ENCODE data around the gene ITGA3.

- TF ChIP-seq, protein P1, sequence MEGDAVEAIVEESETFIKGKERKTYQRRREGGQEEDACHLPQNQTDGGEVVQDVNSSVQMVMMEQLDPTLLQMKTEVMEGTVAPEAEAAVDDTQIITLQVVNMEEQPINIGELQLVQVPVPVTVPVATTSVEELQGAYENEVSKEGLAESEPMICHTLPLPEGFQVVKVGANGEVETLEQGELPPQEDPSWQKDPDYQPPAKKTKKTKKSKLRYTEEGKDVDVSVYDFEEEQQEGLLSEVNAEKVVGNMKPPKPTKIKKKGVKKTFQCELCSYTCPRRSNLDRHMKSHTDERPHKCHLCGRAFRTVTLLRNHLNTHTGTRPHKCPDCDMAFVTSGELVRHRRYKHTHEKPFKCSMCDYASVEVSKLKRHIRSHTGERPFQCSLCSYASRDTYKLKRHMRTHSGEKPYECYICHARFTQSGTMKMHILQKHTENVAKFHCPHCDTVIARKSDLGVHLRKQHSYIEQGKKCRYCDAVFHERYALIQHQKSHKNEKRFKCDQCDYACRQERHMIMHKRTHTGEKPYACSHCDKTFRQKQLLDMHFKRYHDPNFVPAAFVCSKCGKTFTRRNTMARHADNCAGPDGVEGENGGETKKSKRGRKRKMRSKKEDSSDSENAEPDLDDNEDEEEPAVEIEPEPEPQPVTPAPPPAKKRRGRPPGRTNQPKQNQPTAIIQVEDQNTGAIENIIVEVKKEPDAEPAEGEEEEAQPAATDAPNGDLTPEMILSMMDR (conservative IDR thresholded peaks at IDR 0.05; ENCODE audit: low read depth, low read length): no peak
- no peak for TF ChIP-seq EZH2 (IDR thresholded peaks at IDR 0.05; ENCODE audit: borderline replicate concordance, low read depth, low read length, poor library complexity, severe bottlenecking)
Observed at GRCh38 chr17:50080096-50080480, 24.2 kb downstream of the ITGA3 start.

Measured in A673 (cell line).